Superior temporal gyrus (tissue), 1 donor: ENCODE data around the gene GGTLC2.
"Not testable (repeated sequence)": the region's sequence is repeated elsewhere in the genome, so short reads cannot be mapped to it uniquely, and the experiment has no call there.

Source experiments
- DNase-seq: peaks from one replicate; pipeline ENCODE4 v3.0.0-alpha.2; 2016; ENCODE audit errors: extremely low spot score

Gene GGTLC2

GRCh38 chr22:22644314-22644713, at the start of gene GGTLC2:
Gene GGTLC2 (plus strand): TSS chr22:22644614. CDS start chr22:22646346, 1,732 bp downstream.
- not testable (repeated sequence) for DNase-seq

GRCh38 chr22:22595001-22595835, 49.2 kb upstream of the GGTLC2 start:
- DNase-seq, result no peak

- no peak for DNase-seq
These were observed 46.3 kb upstream of the GGTLC2 start for GRCh38 chr22:22598144-22598543.

GRCh38 chr22:22599248-22599647, 45.2 kb upstream of the GGTLC2 start:
- no peak for DNase-seq

GRCh38 chr22:22600531-22601261, 43.7 kb upstream of the GGTLC2 start:
- no peak for DNase-seq

- no peak for DNase-seq
These were observed 40.9 kb upstream of the GGTLC2 start for GRCh38 chr22:22603470-22603947.

- no peak for DNase-seq
These were observed 39.9 kb upstream of the GGTLC2 start for GRCh38 chr22:22604326-22605073.

GRCh38 chr22:22605074-22605404, 39.4 kb upstream of the GGTLC2 start:
- DNase-seq, result no peak

- not testable (repeated sequence) for DNase-seq
These were observed 36.4 kb upstream of the GGTLC2 start for GRCh38 chr22:22608022-22608421.

- DNase-seq, result no peak
These were observed 35.1 kb upstream of the GGTLC2 start for GRCh38 chr22:22609291-22609690.

- DNase-seq, result no peak
These were observed 31.9 kb upstream of the GGTLC2 start for GRCh38 chr22:22612516-22612915.

- no peak for DNase-seq
These were observed 30.3 kb upstream of the GGTLC2 start for GRCh38 chr22:22614065-22614464.

GRCh38 chr22:22616636-22617035, 27.8 kb upstream of the GGTLC2 start:
- DNase-seq, result no peak

- no peak for DNase-seq
These were observed 26.0 kb upstream of the GGTLC2 start for GRCh38 chr22:22618448-22618847.

GRCh38 chr22:22618923-22619322, 25.5 kb upstream of the GGTLC2 start:
- DNase-seq, result no peak

- DNase-seq, result no peak
These were observed 24.5 kb upstream of the GGTLC2 start for GRCh38 chr22:22619765-22620414.

GRCh38 chr22:22628546-22629495, 15.6 kb upstream of the GGTLC2 start:
- not testable (repeated sequence) for DNase-seq

- not testable (repeated sequence) for DNase-seq
These were observed 13.2 kb upstream of the GGTLC2 start for GRCh38 chr22:22631223-22631652.

- not testable (repeated sequence) for DNase-seq
These were observed 12.2 kb upstream of the GGTLC2 start for GRCh38 chr22:22632226-22632625.

- DNase-seq, result not testable (repeated sequence)
These were observed 10.9 kb upstream of the GGTLC2 start for GRCh38 chr22:22633533-22633932.
